Smooth muscle cell (in vitro differentiated cells): ENCODE results near the gene C10orf62. TPM values are rescaled to one million over a fixed set of nuclear protein-coding genes. Genes with fewer than 3 reads are reported as not detected.

ENCODE experiments used
- DNase-seq: peaks from one replicate; lab custom pipeline; 2025; ENCODE audit not compliant: unreplicated experiment; lab: John Stamatoyannopoulos, UW
- H2AFZ ChIP-seq: fragments of 200-600 bp; sonication (generic); 2 replicates; pipeline ENCODE4 v1.6.0; 2016; ENCODE audit warnings: antibody characterized with exemption, low read depth, mild to moderate bottlenecking
- H3F3A ChIP-seq: fragments of 200-600 bp; sonication (generic); 2 replicates; pipeline ENCODE4 v1.6.0; 2017; ENCODE audit warnings: antibody characterized with exemption, low read depth
- H3K27ac ChIP-seq: fragments of 200-600 bp; sonication (generic); 2 replicates; pipeline ENCODE4 v1.5.1; 2016; ENCODE audit warnings: low read depth, mild to moderate bottlenecking
- H3K27me3 ChIP-seq: fragments of 200-600 bp; sonication (generic); 2 replicates; pipeline ENCODE4 v1.6.1; 2016; ENCODE audit warnings: low read depth, mild to moderate bottlenecking
- H3K36me3 ChIP-seq: fragments of 200-600 bp; sonication (generic); 2 replicates; pipeline ENCODE4 v1.5.1; 2016; ENCODE audit warnings: low read depth
- H3K4me1 ChIP-seq: fragments of 200-600 bp; sonication (generic); 2 replicates; pipeline ENCODE4 v1.5.1; 2016; ENCODE audit warnings: low read depth
- H3K4me2 ChIP-seq: fragments of 200-600 bp; sonication (generic); 2 replicates; pipeline ENCODE4 v1.6.0; 2016; ENCODE audit warnings: mild to moderate bottlenecking
- H3K4me3 ChIP-seq: fragments of 200-600 bp; sonication (generic); 2 replicates; pipeline ENCODE4 v1.5.1; 2016; ENCODE audit warnings: mild to moderate bottlenecking
- H3K79me2 ChIP-seq: fragments of 200-600 bp; sonication (generic); 2 replicates; pipeline ENCODE4 v1.6.0; 2016; ENCODE audit warnings: low read depth, mild to moderate bottlenecking
- H3K9ac ChIP-seq: fragments of 200-600 bp; sonication (generic); 2 replicates; pipeline ENCODE4 v1.6.0; 2016; ENCODE audit warnings: low read depth
- H3K9me3 ChIP-seq: fragments of 200-600 bp; sonication (generic); replicated peaks from 2 replicates; pipeline ENCODE4 v1.5.1; 2016; ENCODE audit warnings: low read depth
- H4K20me1 ChIP-seq: fragments of 200-600 bp; sonication (generic); 2 replicates; pipeline ENCODE4 v1.6.0; 2016; ENCODE audit warnings: low read depth
- WGBS: methylation state at CpG from one replicate; pipeline ENCODE4 v1.1.7; 2016; ENCODE audit warnings: low lambda C conversion rate; 5-methylcytosine and 5-hydroxymethylcytosine counted together
- polyA plus RNA-seq: library from polyadenylated mRNA; unstranded; fragments of >200 nt; fragmentation: Nextera tagmentation; extraction: Ambion mirVana; gene quantifications from 2 replicates; pipeline ENCODE4 v1.2.1, GENCODE V29; 2016
- total RNA-seq: library from RNA; depleted of rRNA; stranded (reverse); fragments of >200 nt; gene quantifications from 2 replicates; pipeline ENCODE4 v1.2.3, GENCODE V29; 2014
- TF ChIP-seq, protein P1 (sequence below): fragments of 200-600 bp; sonication (generic); IDR thresholded peaks from 2 replicates; pipeline ENCODE4 v1.5.1; 2017; ENCODE audit warnings: borderline replicate concordance, mild to moderate bottlenecking, antibody characterized with exemption; ENCODE audit not compliant: insufficient read depth, poor library complexity, severe bottlenecking

The C10orf62 gene
- total and polyA plus RNA-seq, 2 experiments from 2014 or later = not detected

DNA sequence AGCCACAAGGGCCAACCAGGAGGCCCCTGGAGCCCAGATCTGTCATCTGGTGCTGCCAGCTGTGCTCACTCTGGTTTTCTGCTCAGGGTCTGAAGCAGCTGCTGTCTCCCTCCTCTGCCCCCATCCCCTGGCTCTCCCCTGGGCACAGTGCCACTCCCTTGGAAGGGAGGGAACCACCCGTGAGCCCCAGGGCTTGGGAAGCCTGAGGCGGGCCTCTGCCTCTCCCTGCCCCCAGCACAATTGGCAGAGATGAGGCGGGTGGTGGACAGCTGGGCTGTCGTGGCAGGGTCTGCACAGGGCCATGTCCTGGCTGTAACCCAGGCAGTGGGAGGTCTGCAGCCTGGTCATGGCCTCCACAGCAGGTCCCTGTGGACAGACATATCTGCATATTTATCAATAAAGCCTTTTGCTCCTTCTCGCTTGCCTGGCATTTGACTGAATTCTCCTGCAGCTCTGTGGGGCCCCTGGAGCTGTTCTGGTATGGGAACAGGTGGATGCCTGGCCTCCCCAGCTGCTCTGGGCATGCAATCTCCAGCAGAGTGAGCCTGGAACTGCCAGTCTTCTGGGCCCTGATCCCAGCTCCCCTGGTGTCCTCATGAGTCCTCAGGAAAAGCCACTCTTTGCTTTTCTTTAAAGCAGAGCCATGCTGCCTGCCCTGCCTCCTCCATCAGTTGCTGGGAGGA is 18.6 kb upstream of the C10orf62 start:
- peak overlapping the region; percentile 70 for H3K27ac ChIP-seq
- DNase-seq = no peak
- peaks cover 5% of the 10 kb centered on the region for H3F3A ChIP-seq
- peaks cover 7% of the 10 kb centered on the region for H3K4me1 ChIP-seq
- no peaks in the 10 kb centered on the region for H3K9me3 ChIP-seq
- WGBS = 84% methylated on average over 5 of the region's 5 CpGs
- no peak overlapping the region for H3K4me2 ChIP-seq
- TF ChIP-seq, protein P1, sequence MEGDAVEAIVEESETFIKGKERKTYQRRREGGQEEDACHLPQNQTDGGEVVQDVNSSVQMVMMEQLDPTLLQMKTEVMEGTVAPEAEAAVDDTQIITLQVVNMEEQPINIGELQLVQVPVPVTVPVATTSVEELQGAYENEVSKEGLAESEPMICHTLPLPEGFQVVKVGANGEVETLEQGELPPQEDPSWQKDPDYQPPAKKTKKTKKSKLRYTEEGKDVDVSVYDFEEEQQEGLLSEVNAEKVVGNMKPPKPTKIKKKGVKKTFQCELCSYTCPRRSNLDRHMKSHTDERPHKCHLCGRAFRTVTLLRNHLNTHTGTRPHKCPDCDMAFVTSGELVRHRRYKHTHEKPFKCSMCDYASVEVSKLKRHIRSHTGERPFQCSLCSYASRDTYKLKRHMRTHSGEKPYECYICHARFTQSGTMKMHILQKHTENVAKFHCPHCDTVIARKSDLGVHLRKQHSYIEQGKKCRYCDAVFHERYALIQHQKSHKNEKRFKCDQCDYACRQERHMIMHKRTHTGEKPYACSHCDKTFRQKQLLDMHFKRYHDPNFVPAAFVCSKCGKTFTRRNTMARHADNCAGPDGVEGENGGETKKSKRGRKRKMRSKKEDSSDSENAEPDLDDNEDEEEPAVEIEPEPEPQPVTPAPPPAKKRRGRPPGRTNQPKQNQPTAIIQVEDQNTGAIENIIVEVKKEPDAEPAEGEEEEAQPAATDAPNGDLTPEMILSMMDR = no peak
- no peak overlapping the region for H3K9ac ChIP-seq
- H3K27me3 ChIP-seq = no peaks in the 10 kb centered on the region
- no peaks in the 10 kb centered on the region for H3K36me3 ChIP-seq
- no peak overlapping the region for H2AFZ ChIP-seq
- H3K4me3 ChIP-seq = no peak overlapping the region
- peaks cover 8% of the 10 kb centered on the region for H3K79me2 ChIP-seq
- peaks cover 11% of the 10 kb centered on the region for H4K20me1 ChIP-seq

DNA sequence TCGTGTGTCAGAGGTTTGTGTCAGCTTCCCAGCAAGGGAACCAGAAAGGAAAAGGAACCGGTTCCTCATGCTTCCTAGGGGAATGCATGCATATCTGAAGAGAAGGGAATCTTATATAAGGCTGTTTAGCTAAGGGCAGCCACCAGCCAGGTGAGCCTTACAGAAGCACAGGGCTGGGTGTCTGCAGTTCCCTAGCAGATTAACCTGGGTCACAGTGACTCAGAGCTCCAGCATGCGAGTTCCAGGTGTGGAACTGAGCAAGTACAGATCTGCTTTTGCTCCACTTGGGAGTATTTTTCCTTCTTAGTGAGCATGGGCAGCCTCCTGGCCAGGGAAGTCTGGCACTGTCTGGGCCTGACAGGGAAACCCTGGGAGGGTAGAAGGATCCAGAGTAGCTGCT is 17.9 kb upstream of the C10orf62 start:
- Histone ChIP-seq H3K79me2 (peaks cover 4% of the 10 kb centered on the region), H3K4me3 (no peak overlapping the region), H4K20me1 (peaks cover 4% of the 10 kb centered on the region), H3K4me1 (peaks cover 7% of the 10 kb centered on the region), H3K9ac (no peak overlapping the region), H3K36me3 (no peaks in the 10 kb centered on the region), H3K9me3 (no peaks in the 10 kb centered on the region), H2AFZ (no peak overlapping the region), H3K4me2 (no peak overlapping the region), H3F3A (peaks cover 5% of the 10 kb centered on the region), H3K27me3 (no peaks in the 10 kb centered on the region), H3K27ac (peak overlapping the region; percentile 70)
- WGBS = 68% methylated on average over 3 of the region's 3 CpGs
- DNase-seq = no peak
- TF ChIP-seq, protein P1 = no peak

DNA sequence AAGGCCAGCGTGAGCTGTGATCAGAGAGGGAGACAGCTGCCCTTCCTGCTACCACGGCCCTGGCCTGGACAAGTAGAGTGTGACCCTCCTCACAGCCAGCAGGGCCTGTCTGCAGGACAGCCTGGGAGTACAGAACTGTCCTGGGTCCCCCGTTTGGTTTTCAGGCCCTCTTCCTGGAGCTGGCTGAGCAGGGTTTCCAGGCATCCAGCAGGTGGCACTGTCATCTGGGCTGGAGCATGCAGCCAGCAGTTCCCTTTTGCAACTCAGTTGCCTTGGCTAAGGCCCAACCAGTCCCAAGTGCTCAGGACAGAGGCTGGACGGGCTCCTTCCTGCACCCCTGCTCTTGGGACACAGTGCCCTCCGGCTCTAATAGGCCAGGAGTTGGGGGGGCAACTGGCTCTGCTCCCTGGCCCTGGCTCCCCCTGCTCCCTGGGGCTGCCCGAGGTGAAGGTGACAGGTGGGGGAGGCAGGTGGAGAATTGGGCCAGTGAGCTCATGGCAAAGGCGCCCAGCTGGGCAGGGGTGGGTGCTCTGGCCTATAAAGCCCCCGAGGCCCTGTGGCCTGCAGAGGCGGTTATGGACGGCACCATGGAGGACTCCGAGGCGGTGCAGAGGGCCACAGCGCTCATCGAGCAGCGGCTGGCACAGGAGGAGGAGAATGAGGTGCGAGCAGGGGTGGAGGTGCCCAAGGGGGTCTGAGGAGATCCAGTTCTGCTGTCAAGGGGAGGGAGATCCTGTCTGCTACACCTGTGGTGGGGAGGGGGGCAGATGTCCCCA is 17.1 kb upstream of the C10orf62 start, which contains the start of gene ANKRD2:
Gene ANKRD2 (plus strand): TSS at position 566 of the 776 bp plus-strand sequence. CDS start 10 bp downstream, at position 576.
- Histone ChIP-seq H4K20me1 (no peaks in the 10 kb centered on the region), H3K9ac (no peak within 1 kb of the TSS), H3K36me3 (no peaks in the 10 kb centered on the region), H3K27me3 (no peaks in the 10 kb centered on the region), H3K4me1 (peaks cover 7% of the 10 kb centered on the region), H2AFZ (no peak within 1 kb of the TSS), H3K4me3 (no peak within 1 kb of the TSS), H3K79me2 (no peaks in the 10 kb centered on the region), H3K27ac (peak within 1 kb of the TSS; percentile 70), H3F3A (peaks cover 5% of the 10 kb centered on the region), H3K4me2 (no peak within 1 kb of the TSS), H3K9me3 (no peaks in the 10 kb centered on the region)
- no peak for DNase-seq
- TF ChIP-seq, protein P1 = peak; percentile 66
- WGBS = 78% methylated on average over 16 of the region's 16 CpGs
